ENCODE results near the gene PEPD.
A peak's percentile ranks its signal among the peaks of the same experiment; 100 is the strongest.

PEPD gene

GRCh38 chr19:33392341-33393285 is 129.0 kb downstream of the PEPD start:
- peak; percentile 79 for DNase-seq

GRCh38 chr19:33391631-33392249 is 129.9 kb downstream of the PEPD start:
- DNase-seq = no peak

GRCh38 chr19:33390908-33391630 is 130.5 kb downstream of the PEPD start:
- no peak for DNase-seq

GRCh38 chr19:33390101-33390907 is 131.3 kb downstream of the PEPD start:
- DNase-seq = no peak

GRCh38 chr19:33389421-33390100 is 132.0 kb downstream of the PEPD start:
- no peak for DNase-seq

GRCh38 chr19:33388725-33389420 is 132.7 kb downstream of the PEPD start:
- DNase-seq = no peak

- DNase-seq = no peak
Measured at GRCh38 chr19:33388231-33388724, 133.3 kb downstream of the PEPD start.

- no peak for DNase-seq
Measured at GRCh38 chr19:33387351-33388230, 134.0 kb downstream of the PEPD start.

GRCh38 chr19:33386361-33386858 is 135.2 kb downstream of the PEPD start:
- no peak for DNase-seq

- no peak for DNase-seq
Measured at GRCh38 chr19:33385956-33386355, 135.6 kb downstream of the PEPD start.

GRCh38 chr19:33384983-33385382 is 136.6 kb downstream of the PEPD start:
- DNase-seq = no peak

GRCh38 chr19:33383720-33384292 is 137.8 kb downstream of the PEPD start:
- no peak for DNase-seq

- DNase-seq = no peak
Measured at GRCh38 chr19:33382982-33383381, 138.6 kb downstream of the PEPD start.

- no peak for DNase-seq
Measured at GRCh38 chr19:33382006-33382405, 139.6 kb downstream of the PEPD start.

GRCh38 chr19:33381101-33381500 is 140.5 kb downstream of the PEPD start:
- DNase-seq = no peak

- no peak for DNase-seq
Measured at GRCh38 chr19:33379151-33379829, 142.3 kb downstream of the PEPD start.

- DNase-seq = no peak
Measured at GRCh38 chr19:33377586-33378475, 143.8 kb downstream of the PEPD start.

Data from NCI-H345 (cell line).